Suppressor macrophage (primary cell): Measurements from ENCODE around the gene PGM2.
"Not testable (repeated sequence)": the region's sequence is repeated elsewhere in the genome, so short reads cannot be mapped to it uniquely, and the experiment has no call there.

Source experiments
- DNase-seq, 4 experiments: peaks; one replicate each; pipeline ENCODE4 v3.0.0-alpha.2; 2020 to 2022

PGM2 gene

DNA sequence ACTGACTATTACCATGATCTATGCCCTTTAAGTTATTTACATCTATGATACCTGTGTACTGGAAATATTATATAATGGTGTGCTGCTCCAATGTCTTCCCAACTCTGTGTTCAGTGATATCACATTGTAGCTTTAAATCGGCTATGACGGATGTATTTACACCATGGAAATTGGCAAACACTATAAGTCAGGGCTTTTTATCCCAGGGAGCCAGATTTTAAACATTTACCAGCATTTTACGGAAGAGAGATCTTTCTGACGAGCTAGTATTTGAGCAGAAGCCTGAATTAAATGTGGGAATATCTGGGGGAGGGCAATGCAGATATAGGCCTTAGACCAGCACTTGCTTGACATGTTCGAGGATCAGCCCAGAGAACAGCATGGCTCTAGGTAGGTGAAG is 7.7 kb upstream of the PGM2 start:
- no peak for DNase-seq

DNA sequence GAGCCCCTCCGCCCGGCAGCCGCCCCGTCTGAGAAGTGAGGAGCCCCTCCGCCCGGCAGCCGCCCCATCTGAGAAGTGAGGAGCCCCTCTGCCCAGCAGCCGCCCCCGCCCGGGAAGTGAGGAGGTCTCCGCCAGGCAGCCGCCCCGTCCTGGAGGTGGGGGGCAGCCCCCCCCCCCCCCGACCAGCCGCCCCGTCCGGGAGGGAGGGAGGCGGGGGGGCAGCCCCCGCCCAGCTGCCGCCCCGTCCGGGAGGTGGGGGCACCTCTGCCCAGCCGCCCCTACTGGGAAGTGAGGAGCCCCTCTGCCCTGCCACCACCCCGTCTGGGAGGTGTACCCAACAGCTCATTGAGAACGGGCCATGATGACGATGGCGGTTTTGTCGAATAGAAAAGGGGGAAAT is 6.0 kb upstream of the PGM2 start:
- not testable (repeated sequence) for DNase-seq

DNA sequence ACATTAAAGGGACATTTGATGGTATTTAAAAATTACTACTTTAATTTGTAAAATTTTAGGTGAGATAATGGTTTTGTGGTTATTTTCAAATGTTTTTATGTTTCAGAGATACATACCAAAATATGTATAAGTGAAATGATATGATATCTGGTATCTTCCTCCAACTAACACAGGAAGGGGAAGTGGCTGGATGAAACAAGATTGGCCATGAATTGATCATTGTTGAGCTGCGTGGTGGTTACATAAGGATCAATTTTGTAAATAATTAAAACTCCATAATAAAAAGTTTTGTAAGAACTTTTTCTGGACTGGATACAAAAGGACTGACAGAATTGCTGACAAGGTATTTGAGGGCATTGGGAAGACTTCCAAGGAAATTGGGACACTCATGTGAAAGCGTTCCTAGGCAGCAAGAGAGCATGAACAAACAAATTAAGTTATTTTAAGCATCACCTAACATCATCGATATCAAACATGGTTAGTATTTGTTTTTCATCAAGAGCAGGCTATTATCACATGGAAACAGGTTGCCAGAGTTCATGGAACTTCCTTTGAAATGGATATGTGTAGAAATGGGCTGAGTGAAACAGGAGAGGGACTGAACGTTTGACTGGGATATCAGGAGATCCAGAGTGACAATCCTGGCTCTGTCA is 4.4 kb upstream of the PGM2 start:
- DNase-seq: no peak

DNA sequence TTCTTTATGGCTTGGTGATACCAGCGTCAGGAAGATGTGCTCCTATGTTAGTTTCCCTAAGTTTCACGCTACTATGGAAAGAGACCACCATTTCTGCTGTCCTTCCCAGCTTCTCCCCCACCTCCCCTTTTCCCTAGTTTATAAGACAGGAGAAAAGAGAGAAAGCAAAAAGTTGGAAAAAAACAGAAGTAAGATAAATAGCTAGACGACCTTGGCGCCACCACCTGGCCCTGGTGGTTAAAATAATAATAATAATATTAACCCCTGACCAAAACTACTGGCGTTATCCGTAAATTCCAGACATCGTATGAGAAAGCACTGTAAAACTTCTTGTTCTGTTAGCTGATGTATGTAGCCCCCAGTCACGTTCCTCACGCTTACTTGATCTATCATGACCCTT is 985 bp upstream of the PGM2 start:
- peak in 1 of 4 experiments; percentile 4 for DNase-seq

DNA sequence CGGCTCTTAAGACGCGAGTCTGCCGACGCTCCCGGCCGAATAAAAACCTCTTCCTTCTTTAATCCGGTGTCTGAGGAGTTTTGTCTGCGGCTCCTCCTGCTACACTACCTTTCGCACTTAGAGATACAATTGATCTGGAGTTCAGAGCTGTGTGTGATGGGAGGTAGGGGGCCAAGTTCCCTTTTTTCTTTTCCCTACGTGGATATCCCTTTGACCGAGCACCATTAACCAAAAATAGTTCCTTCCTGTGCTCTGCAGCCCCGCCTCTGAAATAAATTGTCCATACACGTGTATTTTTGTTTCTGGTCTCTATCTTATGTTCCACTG is 555 bp upstream of the PGM2 start:
- DNase-seq: peak; percentile 53 to 65 (median 59)

DNA sequence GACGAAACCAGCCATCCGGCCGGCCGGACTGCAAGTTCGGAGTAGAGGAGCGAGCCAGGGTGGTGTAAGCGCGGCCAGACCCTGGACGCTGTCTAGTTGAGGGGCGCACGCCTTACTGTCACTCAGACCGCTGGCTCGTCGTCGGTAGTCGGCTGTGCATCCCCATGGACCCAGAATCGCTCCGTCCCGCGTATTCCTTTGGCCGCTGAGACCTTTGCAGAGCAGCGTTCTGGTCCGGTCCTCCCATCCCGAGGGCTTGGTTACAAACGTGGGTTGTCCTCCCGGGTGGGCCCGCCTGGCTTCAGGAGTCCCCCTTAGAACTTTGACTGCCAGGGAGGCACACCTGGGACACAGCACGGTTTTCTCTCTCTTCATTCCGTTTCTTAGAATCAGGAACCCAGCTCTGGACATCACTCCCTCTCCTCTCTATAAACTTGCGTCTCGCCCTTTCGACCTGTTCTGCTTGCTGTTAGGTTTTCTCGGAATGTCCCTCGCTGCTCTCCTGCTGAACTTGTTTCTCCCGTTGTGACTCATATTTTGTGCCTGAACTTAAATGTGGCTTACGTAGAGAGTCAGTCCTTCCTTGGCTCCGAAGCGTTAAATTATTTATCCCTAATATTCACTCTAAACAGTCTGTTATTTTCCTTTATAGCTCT is 672 bp downstream of the PGM2 start:
- DNase-seq: peak in 2 of 4 experiments; percentile 17 to 30

DNA sequence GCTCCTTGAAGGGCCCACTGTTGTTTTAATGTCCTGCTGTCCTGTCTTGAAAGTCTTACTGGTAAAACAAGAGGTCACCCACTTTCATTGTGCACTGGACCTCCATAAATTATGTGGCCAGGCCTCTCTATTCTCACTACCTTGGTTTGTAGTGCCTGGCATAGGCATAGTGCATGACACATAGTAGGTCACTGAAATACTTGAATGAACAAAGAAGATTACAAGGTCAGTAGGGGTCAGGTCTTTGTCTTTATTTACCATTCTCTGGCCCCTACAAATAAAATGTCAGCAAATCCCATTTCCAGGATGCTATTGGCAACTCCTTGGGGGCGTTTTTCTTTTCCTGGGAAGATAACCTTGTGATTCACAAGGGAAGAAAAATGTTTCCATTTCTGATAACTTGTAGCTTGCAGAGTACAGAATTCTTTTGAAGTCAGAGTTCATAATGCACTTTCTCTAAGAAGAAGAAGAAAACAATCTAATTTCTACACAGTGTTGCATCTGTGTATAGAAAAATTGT is 1.4 kb downstream of the PGM2 start:
- no peak for DNase-seq

DNA sequence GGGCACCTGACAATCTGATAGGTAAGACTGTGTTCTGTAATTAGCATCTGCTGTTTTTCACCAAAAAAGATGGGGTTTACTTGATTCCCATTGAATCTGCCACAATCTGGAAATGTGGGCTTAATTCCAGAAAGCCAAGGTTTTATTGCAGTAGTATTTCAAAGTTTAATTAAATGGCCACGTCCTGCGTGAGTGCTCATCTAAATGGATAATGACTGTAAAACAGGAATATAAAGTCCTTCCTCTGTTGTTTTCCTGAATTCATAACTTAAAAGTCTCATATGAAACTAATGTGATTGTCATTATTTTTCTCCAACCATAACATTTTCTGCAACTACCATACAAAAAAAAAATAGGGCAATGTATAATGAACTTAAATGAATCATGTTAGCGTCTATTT is 2.4 kb downstream of the PGM2 start:
- DNase-seq: no peak

DNA sequence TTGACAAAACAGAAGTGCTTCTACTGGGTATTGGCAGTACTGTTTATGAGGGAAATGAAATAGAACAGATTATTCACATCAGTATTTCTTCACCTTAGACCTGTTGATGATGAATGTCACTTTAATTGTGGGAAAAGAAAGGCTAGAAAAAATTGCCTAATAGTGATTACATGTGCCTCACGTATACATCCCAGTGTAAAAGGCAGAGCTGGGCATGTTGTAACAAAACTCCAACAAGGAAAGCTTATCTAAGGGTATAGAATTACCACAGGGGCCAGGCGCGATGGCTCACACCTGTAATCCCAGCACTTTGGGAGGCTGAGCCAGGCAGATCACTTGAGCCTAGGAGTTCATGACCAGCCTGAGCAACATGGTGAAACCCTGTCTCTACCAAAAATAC is 4.2 kb downstream of the PGM2 start:
- DNase-seq: no peak

DNA sequence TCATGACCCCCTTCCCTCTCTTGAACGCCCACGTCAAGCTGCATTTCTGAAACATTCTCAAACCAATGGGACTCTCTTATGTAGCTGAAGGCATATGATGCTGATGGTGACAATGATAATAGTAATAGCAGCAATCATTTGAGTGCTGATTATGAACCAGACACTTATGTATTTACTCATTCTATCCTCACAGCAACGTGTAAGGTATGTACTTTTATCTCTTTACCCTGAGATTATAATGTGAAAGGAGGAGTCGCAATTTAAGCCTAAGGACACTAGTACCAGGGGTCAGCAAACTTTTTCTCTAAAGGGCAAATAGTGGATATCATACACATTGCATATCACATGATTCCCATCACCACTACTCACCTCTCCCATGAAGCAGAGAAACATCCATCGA is 8.5 kb downstream of the PGM2 start:
- peak in 1 of 4 experiments; percentile 28 for DNase-seq

DNA sequence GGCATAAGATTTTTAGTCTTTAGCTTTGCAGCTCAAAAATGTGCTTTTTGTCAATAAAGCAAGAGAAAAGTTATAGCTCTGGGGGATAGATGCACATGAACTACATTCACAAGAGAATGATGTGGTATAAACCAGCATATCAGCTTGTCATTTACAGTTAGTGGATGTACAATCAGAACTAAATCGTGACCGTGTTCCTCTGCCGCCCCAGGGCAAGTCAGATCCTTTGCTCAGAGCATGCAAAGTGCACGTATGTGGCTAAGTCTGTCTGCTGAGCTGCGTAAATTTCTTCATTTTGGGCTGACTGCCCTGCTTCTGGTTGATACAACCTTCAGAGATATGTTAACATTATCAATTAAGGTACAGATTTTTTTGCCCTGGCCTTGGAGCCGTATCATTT is 9.3 kb downstream of the PGM2 start:
- no peak for DNase-seq

DNA sequence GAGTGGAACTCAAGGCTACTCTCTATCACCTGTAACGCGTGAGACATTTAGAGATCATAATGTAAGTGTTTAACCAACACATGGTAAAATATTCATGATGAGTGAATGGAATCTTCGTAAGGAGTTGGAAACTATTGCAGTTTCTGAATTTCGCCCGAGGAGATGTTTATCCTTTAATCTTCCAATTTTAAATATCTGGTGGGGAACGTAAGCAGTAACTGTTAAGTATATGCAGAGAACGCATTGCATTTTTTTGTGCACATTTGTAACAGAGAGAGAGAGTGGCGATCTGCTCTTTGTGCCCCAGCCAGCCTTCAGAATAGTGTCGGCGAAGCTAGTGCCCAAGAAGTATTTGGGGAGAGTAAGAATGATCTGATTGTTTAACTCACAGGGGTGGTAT is 9.8 kb downstream of the PGM2 start:
- DNase-seq: no peak

DNA sequence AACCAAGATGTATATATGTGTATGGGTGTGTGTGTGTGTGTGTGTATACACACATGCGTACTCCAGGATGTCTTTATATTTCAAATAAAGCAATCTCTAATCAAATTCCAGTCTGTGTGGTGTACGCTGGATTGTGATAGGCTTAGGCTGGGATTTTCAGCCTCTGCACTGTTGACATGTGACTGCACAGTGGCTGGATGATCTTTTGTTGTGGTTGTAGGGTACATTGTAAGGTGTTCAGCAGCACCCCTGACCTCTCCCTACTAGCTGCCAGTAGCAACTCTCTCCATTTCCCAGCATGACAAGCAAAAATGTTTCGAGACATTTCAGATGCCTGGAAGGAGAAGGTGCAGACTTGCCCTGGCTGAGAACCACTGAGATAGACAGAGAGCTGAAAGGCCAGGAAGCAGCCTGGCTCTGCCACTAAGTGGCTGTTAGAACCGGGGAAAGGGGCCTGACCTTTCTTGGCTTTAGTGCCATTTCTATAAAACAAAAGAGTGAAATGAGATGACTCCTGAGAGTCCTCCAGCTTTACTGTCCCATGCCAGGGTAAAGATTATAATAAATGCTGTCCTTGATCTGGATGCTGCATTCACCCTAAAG is 10.5 kb downstream of the PGM2 start:
- no peak for DNase-seq

DNA sequence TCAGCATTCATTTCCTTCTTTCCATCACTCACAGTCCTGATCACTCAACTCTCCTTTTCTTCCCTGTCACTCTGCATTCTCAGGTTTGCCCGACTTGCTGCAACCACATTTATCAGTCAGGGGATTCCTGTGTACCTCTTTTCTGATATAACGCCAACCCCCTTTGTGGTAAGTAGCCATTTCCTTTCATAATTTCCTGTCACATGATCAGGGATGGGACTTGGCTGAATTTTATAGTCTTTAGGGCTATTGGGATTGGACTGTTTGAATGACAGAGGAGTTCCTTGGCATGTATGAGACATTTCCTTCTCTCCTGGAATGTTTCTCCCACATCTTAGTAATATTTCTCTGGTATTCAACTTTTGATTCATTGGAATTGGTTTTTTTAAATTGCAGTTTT is 11.0 kb downstream of the PGM2 start:
- DNase-seq: no peak

DNA sequence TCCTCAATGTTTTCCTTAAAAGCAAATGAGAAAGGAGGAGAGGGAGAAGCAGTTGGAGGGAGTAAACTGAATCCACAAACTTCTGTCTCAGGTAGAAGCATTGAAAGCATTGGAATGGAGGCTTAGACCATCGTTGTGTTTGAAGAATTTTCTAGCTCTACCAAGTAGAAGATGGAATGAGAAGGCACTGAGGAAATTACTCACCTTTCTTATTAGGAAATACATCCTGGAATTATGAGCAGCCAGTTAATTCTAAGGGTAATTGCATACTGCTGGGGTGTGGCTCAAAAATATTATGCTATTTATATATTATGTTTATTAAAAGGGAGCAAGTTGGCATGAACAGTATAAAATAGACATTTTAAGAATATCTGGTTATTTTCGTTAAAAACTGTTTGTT is 12.9 kb downstream of the PGM2 start:
- DNase-seq: no peak

DNA sequence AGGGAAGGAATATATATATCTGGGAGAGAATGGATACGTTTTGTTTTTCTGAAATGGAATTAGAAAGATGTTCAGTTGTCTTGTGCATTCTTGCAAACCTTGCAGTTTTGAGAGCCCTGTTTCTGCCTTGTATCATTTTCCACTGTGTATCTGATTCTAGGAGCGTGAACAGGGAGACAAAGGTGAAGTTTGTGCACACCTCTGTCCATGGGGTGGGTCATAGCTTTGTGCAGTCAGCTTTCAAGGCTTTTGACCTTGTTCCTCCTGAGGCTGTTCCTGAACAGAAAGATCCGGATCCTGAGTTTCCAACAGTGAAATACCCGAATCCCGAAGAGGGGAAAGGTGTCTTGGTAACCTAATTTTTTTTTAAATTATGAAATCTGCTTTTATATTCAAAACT is 17.7 kb downstream of the PGM2 start:
- DNase-seq: no peak

DNA sequence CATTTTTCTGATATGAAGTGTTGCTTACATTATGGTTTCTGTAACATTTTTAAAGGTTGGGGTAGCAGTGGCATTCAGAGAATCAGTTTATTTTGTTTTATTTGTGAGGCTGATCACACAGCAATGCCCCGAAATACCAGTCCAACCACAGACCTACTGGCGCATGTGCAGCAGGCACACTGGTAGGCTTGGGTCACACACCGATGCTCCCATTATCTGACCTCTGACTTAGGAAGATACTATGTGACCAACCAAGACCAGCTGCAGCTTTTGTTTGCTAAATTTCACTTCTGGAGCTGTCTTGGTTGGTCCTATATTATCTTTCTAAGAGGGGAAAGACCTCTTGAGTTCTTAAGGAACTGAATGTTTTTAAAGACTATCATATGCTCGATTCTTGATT is 18.7 kb downstream of the PGM2 start:
- no peak for DNase-seq

DNA sequence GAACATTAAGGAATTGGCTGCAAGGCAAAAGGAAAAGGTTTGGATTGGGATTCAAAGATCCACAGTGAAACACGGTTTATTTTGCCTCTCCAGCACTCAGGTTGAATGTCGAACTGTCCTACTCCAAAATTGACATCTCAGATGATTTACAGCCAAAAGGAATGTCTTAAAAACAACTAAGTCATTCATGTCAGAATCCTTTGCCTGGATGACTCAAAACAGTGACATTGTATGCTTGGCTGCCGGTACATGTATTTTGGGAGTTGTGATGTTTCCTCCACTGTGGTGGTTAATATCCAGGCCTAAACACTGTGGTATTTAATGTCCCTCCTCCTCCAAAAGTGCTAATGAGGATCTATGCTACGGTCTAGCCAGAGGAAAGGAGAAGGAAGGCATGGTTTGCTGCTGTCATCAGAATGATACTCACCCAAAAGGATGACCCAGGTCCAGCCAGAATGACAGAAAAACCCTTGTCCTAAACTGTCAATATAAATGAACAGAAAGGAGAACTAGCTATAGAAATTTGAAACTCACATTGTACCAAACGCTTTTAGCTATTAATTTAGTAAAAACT is 20.9 kb downstream of the PGM2 start:
- peak; percentile 28 to 64 (median 46) for DNase-seq

DNA sequence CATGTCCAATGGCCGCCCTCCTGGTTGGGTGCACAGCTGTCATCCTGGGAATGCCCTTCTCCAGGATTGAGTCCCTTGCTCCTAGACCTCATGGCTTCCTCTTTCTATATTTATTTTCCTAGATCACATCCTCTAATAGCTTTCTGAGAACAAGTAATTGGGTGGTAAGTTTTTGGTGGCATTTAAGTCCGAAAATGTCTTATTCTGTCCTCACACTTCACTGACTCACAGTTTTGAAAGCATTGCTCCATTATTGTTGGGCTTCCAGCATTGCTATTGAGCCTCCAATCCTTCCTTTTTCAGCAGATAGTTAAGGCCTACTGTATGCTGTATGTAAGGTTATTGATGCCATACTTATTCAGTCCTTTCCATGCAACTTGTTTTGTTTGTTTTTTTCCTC is 25.9 kb downstream of the PGM2 start:
- DNase-seq: peak; percentile 37 to 85 (median 72)

DNA sequence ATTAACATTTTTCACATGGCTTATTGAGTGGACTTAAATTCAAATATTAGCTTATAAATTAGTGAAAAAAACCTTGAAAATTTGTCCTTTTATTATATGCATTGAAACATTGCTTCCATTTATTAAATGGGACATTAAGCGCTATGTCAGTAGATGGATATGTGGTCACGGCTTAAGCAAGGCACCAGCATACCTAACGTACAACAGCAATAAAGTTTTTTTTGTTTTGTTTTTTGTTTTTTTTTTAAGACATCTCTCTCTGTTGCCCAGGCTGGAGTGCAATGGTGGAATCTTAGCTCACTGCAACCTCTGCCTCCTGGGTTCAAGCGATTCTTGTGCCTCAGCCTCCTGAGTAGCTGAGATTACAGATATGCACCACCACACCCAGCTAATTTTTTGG is 31.6 kb downstream of the PGM2 start:
- DNase-seq: no peak

DNA sequence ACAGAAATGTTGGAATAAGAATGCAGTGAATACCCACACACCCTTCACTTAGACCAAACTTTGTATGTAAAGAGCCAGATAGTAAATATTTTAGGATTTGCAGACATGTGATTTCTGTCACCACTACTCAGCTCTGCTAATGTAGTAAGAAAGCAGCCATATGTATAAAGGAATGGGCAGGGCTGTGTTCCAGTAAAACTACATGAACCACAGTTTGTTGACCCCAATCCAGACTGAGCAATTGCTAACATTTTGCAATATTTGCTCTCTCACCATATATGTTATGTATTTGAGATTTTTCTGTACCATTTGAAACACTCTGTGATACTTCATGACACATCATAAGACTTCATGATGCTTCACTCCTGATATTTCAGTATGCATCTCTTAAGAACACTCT is 32.4 kb downstream of the PGM2 start:
- no peak for DNase-seq

DNA sequence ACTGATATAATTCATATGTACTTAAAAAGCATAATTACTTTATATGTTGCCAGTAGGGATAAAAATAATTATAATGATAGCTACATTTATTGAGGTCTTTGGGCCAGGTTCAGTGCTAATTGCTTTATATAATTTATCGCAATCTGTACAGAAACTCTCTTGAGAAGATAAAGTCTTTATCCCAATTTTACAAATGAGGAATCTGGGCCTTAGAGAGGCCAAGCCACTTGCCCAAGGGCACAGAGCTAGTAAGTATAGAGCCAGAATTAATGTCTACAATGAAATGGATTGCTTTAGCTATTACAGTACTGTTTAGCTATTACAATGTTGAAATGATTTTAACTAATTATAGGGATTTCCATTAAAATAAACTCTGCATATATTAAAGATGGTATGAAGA is 33.8 kb downstream of the PGM2 start:
- DNase-seq: no peak

DNA sequence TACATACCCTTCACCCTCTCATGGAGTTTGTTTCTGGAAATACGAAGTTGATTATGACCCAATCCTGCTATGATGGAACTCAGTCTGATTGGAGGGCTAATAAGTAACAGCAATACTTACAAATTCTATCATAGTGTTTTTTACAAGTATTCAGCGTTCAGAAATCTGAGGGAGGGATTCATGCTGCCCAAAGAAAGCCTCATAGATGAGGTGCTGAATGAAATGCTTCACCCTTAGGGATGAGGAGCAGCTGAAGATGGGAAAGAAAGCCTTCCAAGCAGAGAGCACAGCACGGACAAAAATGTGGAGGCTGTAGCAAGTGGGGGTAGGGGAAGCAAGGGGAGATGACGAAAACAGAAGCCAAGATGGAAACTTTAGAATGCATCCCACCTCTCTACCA is 36.5 kb downstream of the PGM2 start:
- DNase-seq: no peak

DNA sequence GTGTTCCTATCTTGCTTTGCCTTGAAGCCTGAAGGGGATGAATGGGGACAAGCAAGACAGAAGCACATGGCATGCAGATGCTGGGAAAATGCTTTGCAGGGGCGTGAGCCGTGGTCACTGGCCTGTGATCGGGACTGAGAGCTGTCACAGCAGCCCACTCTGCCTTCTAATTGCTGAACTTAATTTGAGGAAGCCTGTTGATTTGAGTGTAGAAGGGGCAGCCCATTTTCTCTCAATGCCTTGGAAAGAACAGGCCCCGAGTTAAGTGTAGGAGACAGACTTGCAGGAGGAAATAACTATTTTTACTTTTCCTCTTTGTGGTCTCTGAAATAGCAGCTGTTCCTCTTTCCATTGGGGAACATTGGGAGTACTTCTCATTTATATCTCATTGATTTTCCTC is 38.3 kb downstream of the PGM2 start:
- DNase-seq: peak; percentile 85 to 95 (median 90)
